Kidney epithelial cell (primary cell): ENCODE measurements around the gene EXOC6B. TPM values are rescaled to one million over a fixed set of nuclear protein-coding genes. Genes with fewer than 3 reads are reported as not detected.

Experiments used
- DNase-seq: peaks from one replicate; pipeline ENCODE4 v3.0.0-alpha.2; 2010; ENCODE audit warnings: low read depth
- H3K27me3 ChIP-seq: 2 replicates; pipeline ENCODE4 v1.6.0; 2011; ENCODE audit warnings: low read length; ENCODE audit not compliant: control insufficient read depth, insufficient read depth
- H3K36me3 ChIP-seq: 2 replicates; pipeline ENCODE4 v1.5.1; 2011; ENCODE audit warnings: low read length; ENCODE audit not compliant: control insufficient read depth, insufficient read depth
- H3K4me3 ChIP-seq: 2 replicates; pipeline ENCODE4 v1.5.1; 2011; ENCODE audit warnings: low read depth, mild to moderate bottlenecking, control low read depth, low read length
- CTCF ChIP-seq: IDR thresholded peaks from 2 replicates; pipeline ENCODE4 v1.5.1; 2011; ENCODE audit warnings: mild to moderate bottlenecking, moderate library complexity, low read length, control low read depth, inconsistent platforms; ENCODE audit not compliant: insufficient read depth, poor library complexity, severe bottlenecking
- total RNA-seq: library from RNA; depleted of rRNA; stranded (reverse); fragments of >200 nt; gene quantifications from 2 replicates; pipeline ENCODE4 v1.2.3, GENCODE V29; 2015

EXOC6B gene
- total RNA-seq, 1 donor from 2014 or later, result 21.8 TPM

- no peaks in the 10 kb centered on the region for H3K27me3 ChIP-seq
- no peak for TF ChIP-seq CTCF
Observed at GRCh38 chr2:72821983-72822382, 3.9 kb downstream of the EXOC6B start.

GRCh38 chr2:72821118-72821517 is 4.7 kb downstream of the EXOC6B start:
- DNase-seq, result no peak
- no peaks in the 10 kb centered on the region for H3K36me3 ChIP-seq
- no peak for TF ChIP-seq CTCF
- no peak overlapping the region for H3K4me3 ChIP-seq
- H3K27me3 ChIP-seq, result no peaks in the 10 kb centered on the region

More at GRCh38 chr2:72821983-72822382, 3.9 kb downstream of the EXOC6B start:
- H3K4me3 ChIP-seq, result no peak overlapping the region
- no peak for DNase-seq
- no peaks in the 10 kb centered on the region for H3K36me3 ChIP-seq

GRCh38 chr2:72819501-72819900 is 6.3 kb downstream of the EXOC6B start:
- TF ChIP-seq CTCF, result no peak
- H3K36me3 ChIP-seq, result no peaks in the 10 kb centered on the region
- no peak overlapping the region for H3K4me3 ChIP-seq
- H3K27me3 ChIP-seq, result no peaks in the 10 kb centered on the region
- no peak for DNase-seq

GRCh38 chr2:72815655-72816278 is 10.1 kb downstream of the EXOC6B start:
- Histone ChIP-seq H3K36me3 (no peaks in the 10 kb centered on the region), H3K27me3 (no peaks in the 10 kb centered on the region), H3K4me3 (no peak overlapping the region)
- no peak for TF ChIP-seq CTCF
- DNase-seq, result no peak

- H3K4me3 ChIP-seq, result no peak overlapping the region
- DNase-seq, result no peak
- TF ChIP-seq CTCF, result no peak
- H3K27me3 ChIP-seq, result no peaks in the 10 kb centered on the region
- no peaks in the 10 kb centered on the region for H3K36me3 ChIP-seq
Observed at GRCh38 chr2:72813841-72814240, 12.0 kb downstream of the EXOC6B start.

GRCh38 chr2:72810165-72810564 is 15.7 kb downstream of the EXOC6B start:
- DNase-seq, result no peak
- H3K4me3 ChIP-seq, result no peak overlapping the region
- no peaks in the 10 kb centered on the region for H3K27me3 ChIP-seq
- TF ChIP-seq CTCF, result no peak
- H3K36me3 ChIP-seq, result no peaks in the 10 kb centered on the region
